8988T (cell line): Measurements from ENCODE around the gene DNM3.
"Not testable (repeated sequence)": the region's sequence is repeated elsewhere in the genome, so short reads cannot be mapped to it uniquely, and the experiment has no call there.

Source experiments
- DNase-seq: peaks from one replicate; pipeline ENCODE4 v3.0.0; 2011

Gene DNM3

GRCh38 chr1:172054172-172054571 lies 212.9 kb downstream of the DNM3 start:
- DNase-seq: no peak

- DNase-seq: not testable (repeated sequence)
Measured at GRCh38 chr1:172055816-172056419, 214.6 kb downstream of the DNM3 start.

GRCh38 chr1:172068334-172068733 lies 227.0 kb downstream of the DNM3 start:
- DNase-seq: no peak

GRCh38 chr1:172069051-172069450 lies 227.8 kb downstream of the DNM3 start:
- no peak for DNase-seq

DNA sequence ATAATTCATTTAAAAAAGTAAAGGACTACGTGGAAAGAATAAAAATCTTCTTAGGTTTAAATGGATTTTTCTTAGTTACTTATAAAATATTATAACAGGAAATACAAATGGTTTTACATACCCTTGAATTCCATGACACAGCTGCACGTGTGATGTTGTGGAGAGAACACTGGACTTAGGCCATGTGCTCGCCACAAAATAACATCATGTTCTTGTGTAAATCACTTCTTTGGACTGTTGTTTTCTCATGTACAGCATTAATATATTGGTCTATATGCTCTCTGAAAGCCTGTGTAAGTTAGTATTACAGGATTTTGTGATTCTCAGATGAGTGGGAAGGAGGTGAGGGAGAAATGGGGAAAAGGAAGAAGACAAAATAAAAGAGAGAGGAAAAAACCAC lies 228.2 kb downstream of the DNM3 start:
- no peak for DNase-seq

DNA sequence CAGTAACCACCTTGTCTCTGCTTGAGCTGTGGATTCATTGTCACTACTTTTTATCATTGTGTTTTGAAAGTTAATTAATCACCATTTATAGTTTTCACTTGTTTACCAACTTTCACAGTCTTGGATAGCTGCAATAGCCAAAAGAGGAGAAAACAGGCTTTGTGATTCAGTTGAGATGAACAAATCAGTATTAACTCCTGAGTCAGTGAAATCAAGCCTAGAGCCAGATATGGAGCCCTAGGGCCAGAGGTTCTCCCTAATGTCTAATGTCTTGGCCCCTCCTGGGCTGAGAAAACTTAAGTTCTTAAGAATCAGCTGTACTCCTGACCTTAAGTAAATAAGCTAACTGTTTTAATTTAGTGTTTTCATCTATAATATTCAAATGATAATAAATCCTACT lies 228.8 kb downstream of the DNM3 start:
- no peak for DNase-seq

GRCh38 chr1:172071746-172072145 lies 230.4 kb downstream of the DNM3 start:
- DNase-seq: no peak

DNA sequence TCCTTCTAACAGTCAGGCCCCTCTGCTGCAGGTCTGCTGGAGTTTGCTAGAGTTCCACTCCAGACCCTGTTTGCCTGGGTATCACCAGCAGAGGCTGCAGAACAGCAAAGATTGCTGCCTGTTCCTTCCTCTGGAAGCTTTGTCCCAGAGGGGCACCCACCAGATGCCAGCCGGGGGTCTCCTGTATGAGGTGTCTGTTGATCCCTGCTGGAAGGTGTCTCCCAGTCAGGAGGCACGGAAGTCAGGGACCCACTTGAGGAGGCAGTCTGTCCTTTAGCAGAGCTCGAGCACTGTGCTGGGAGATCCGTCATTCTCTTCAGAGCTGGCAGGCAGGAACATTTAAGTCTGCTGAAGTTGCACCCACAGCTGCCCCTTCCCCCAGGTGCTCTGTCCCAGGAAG lies 238.6 kb downstream of the DNM3 start:
- not testable (repeated sequence) for DNase-seq

- no peak for DNase-seq
Measured at GRCh38 chr1:172083191-172083590, 241.9 kb downstream of the DNM3 start.

DNA sequence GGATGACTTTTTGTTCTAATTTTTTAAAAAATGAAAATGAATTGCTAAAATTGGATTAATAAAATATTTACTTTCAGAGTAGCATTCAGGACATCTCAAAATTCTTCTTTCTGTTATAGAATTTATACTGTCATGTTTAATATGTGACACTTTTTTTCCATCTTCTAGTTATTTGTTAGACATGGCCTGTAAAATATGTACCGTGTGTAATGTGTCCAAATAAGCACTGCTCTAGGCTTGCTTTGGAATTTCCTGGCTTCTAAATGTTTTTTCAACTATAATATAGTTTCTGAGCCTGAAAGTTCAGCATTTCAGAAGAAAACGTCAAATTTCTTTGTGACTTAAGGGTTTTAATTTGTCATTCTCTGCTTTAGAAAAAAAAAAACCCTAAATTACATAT lies 243.6 kb downstream of the DNM3 start:
- no peak for DNase-seq

DNA sequence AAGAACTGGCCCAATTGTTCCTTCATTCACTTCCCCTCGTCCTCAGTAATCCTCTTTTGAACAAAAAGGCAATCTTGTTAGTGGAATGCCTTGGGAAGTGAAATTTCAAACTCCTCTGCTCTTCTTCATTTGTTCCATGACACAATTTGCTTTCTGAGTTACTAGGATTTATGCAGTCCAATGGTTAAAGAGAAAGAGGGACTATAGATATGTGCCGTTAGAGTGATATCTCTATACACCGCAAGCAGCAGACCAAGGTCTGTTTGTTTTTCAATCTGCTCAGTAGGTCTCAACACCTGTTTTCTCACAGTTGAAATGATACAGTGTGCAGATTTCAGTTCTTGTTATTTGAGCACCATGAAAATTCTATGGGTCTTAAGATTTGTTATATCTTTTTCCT lies 244.0 kb downstream of the DNM3 start:
- no peak for DNase-seq

- no peak for DNase-seq
Measured at GRCh38 chr1:172086137-172086536, 244.8 kb downstream of the DNM3 start.

DNA sequence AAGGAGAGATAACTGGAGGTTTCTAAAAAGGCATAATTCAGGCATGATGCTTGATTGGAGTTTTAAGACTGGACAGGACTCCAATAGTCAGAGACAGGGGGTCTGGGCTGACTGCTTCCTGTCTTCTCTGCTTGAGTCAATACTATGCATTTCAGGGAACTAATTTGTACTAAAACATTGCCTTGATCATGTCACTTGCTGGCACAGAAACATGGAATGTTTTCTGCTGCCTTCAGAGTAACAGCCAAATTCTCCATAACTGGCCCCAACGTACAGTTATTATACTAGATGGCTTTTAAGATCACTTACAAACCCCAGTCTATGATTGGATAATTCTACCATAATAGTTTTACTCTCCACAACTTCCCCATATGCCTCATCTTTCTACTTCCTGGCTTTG lies 247.0 kb downstream of the DNM3 start:
- no peak for DNase-seq

DNA sequence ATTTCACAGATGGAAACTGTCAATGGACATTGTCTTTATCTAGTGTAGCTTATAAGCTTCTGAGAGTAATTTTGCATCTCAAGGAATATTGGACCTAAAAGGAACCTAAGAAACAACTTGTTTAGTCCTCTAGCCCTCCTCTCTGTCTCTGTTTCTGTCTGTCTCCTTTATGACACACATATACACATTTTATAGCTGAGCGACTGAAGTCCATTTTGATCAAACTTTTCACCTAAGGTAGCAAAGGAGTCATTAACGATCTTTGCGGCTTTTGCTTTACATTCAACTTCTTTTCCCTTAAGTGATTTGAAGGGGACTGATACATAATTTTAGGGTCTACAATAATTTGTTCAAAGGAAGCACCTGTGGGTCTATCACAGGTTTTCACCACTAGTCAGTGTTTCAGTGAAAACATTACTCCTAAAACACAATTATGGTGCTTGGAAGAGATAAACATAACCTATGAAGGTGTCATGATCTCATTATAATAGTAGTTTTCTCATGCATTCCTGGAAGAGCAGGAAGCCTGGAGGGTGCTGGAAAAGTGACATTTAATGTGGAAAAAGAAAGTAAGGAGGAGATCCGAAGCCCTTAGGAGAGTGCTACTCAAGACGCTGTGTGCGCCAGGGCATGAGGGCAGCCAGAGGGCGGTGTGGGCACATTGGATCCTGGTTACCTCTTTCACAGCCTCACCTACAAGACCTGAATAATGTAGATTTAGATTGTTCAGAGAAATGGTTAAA lies 248.6 kb downstream of the DNM3 start:
- peak; percentile 9 for DNase-seq

DNA sequence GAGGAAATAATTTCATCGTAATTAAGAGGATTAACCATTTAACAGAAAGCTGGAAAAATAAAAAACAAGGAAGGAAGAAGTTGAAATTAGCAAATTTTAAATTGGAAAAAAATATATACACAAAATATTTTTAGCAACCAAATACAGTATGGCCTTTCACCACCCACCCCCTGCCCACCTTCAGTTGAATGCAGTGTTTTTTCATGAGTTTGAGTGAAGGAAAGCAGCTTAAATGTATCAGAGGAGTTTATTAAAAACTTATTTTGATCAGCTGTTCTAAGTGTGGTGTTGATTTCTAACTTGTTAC lies 249.2 kb downstream of the DNM3 start:
- no peak for DNase-seq

DNA sequence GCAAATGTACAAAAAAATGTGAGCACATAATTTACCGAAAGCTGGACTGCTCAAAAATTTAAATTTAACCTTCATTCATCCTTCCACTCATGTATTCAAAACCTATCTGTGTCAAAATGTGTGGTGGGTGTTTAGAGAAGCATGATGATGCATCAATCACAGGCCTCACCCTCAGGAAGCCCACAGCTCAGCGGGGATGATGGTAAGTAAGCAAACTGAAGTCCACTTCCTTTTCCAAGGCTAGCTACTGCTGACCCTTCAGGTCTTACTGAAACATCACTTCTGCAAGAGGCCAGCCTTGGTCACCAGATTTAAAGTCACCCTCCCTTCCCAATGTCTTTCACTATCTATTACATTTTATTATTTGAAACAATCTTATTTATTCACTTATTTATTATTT lies 254.5 kb downstream of the DNM3 start:
- no peak for DNase-seq

DNA sequence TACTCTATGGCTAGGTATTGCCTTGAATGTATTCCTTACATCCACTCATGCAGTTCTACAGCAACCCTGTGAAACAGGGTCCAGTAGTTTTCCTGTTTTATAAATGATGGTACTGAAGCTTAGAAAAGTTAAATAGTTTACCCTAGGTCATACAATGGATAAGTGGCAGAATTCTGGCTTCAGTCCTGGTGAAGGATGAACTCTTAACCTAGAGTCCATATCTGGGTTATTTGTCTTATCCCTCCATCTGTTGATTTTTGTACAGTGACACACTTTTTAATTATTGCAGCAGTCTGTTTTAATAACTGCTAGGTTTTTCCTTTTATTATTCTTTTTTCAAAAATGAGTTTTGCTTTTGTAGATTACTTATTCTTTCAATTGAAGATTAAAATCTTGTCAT lies 263.9 kb downstream of the DNM3 start:
- DNase-seq: no peak

DNA sequence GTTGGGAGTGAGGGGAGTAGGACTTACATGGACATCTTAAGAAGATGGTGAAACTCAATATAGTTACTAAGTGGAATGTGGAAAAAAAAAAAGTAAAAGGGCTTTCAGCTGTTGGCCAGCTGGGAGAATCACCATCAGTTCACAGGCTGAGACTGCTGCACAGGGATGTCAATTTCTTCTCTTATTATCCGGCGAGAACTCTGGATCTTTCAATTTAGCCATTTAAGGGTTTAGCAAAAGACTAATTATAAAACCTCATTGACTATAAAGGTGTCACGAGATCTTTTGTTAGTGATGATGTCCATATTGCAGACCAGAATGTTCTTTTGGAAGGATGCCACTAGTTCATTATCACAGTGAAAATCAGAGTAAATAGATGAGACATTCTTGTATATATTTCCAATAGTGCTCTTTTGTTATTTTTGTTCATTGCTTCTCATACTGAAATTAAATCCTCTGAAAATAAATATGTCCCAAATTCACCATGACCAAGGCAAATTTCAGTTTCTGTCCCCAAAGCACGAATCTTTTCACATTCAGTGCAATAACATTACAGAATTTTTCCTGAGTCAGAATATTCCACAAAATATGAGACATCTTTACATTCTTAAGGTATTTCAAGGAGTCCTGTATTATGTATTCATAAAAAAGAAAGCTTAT lies 266.1 kb downstream of the DNM3 start:
- DNase-seq: no peak

GRCh38 chr1:172108161-172108893 lies 267.0 kb downstream of the DNM3 start:
- no peak for DNase-seq

GRCh38 chr1:172109359-172109758 lies 268.1 kb downstream of the DNM3 start:
- no peak for DNase-seq

DNA sequence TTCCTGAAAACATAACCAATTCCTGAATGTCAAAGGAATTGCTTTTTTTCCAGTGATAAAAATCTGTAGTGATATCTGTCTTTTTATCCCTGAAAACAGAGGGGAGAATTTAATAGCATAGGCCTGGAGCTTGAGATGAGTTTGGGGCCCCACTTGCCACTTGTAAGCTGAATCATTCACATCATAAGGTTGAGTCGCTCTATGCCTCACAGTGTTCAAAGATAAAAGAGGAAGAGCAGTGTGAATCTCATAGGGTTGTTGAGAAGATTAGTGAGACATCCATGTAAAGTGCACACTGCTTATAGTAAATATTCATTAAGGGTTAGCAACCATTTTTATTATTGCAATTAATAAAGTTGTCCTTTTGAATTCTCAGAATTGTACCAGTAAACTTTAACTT lies 271.3 kb downstream of the DNM3 start:
- DNase-seq: no peak

- DNase-seq: no peak
Measured at GRCh38 chr1:172117800-172118199, 276.5 kb downstream of the DNM3 start.

GRCh38 chr1:172118618-172119017 lies 277.3 kb downstream of the DNM3 start:
- DNase-seq: no peak

GRCh38 chr1:172119184-172119583 lies 277.9 kb downstream of the DNM3 start:
- DNase-seq: no peak
